H7 (cell line): ENCODE data around the gene CCSER1. TPM values are rescaled to one million over a fixed set of nuclear protein-coding genes. Genes with fewer than 3 reads are reported as not detected.
"Not testable (repeated sequence)": the region's sequence is repeated elsewhere in the genome, so short reads cannot be mapped to it uniquely, and the experiment has no call there.

Source experiments
- DNase-seq: peaks from one replicate; pipeline ENCODE4 v3.0.0; 2012
- H3K27me3 ChIP-seq: 2 replicates; pipeline ENCODE4 v1.6.0; 2011; ENCODE audit warnings: mild to moderate bottlenecking, low read length; ENCODE audit not compliant: control insufficient read depth, insufficient read depth
- H3K36me3 ChIP-seq: replicated peaks from 2 replicates; pipeline ENCODE4 v1.5.1; 2011; ENCODE audit warnings: low read length; ENCODE audit not compliant: control insufficient read depth, insufficient read depth
- H3K4me3 ChIP-seq: 2 replicates; pipeline ENCODE4 v1.5.1; 2011; ENCODE audit warnings: low read depth, mild to moderate bottlenecking, control low read depth, low read length, moderate library complexity; ENCODE audit not compliant: insufficient read depth
- total RNA-seq: library from RNA; depleted of rRNA; stranded (reverse); fragments of >200 nt; shearing (Covaris generic); gene quantifications from 2 replicates; pipeline ENCODE4 v1.2.3, GENCODE V29; 2014

Gene CCSER1
- total RNA-seq, 1 experiment from 2014 or later = 1.1 TPM

DNA sequence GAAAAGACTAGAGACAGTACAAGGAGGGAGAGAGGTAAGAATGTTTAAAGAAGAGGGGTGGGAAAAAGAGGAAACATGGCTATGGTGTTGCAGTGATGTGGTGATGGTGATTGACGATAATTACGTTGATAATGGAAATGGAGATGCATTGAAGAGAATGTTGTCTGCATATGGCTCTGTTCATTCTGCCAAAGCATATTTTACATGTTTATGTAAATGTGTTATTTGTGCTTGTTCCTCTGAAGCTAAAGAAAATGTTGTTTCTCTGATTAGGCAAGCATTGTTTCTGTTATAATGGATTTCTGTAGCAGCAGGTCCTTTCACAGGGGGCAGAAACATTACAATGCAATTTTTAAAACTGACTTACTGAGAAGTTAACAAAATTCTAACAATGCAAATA lies 958.8 kb downstream of the CCSER1 start:
- H3K4me3 ChIP-seq = no peak overlapping the region
- DNase-seq = peak; percentile 2
- H3K36me3 ChIP-seq = no peaks in the 10 kb centered on the region
- no peaks in the 10 kb centered on the region for H3K27me3 ChIP-seq

DNA sequence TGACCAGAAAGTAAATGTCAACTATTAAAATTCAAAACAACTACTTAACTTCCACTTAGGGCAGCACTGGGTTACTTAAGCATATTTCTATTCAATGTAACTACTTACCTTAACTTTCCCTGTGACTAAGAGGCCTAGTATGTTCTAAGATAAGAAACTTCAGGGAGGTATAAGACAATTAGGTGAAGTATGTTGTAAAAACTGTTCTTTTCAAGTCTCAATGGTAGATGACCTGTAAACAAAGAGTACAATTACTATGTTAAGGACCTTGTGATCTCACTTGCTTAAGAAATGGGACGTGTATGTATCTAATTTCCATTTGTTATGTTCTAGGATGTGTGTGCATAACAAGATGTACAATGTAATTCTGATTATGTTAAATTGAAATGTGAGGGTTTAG lies 960.5 kb downstream of the CCSER1 start:
- Histone ChIP-seq H3K36me3 (no peaks in the 10 kb centered on the region), H3K4me3 (no peak overlapping the region), H3K27me3 (no peaks in the 10 kb centered on the region)
- no peak for DNase-seq

GRCh38 chr4:91089178-91089577 lies 962.0 kb downstream of the CCSER1 start:
- DNase-seq = no peak
- Histone ChIP-seq H3K4me3 (no peak overlapping the region), H3K27me3 (no peaks in the 10 kb centered on the region), H3K36me3 (no peaks in the 10 kb centered on the region)

DNA sequence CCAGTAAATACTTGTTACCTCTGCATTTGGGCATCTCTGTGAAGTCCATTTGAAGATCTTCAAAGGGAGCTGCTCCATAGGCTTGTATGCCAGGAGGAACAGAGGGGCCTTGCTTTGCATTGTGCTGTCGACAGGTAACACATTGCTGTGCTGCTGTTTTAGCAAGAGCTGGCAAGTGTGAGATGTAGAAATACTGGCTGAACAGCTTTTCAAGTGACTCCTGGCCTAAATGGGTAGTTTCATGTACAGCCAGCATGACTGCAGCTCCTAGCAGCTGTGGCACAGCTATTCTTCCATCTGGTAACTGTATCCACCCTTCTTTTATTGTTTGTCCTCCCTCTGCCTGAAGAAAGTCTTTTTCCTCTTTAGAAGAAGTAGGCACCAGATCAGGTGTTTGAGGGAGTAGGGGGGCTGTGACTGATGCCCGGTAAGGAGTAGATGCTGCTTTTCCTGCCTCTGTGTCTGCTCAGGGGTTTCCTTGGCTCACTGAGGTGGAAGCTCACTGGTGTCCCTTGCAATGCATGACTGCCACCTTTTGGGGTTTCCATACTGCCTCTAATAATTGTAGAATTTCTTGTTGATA lies 965.3 kb downstream of the CCSER1 start:
- no peak for DNase-seq
- no peaks in the 10 kb centered on the region for H3K36me3 ChIP-seq
- no peaks in the 10 kb centered on the region for H3K27me3 ChIP-seq
- H3K4me3 ChIP-seq = no peak overlapping the region

GRCh38 chr4:91094220-91094619 lies 967.0 kb downstream of the CCSER1 start:
- H3K36me3 ChIP-seq, H3K27me3 ChIP-seq, H3K4me3 ChIP-seq, DNase-seq: not testable (repeated sequence)

DNA sequence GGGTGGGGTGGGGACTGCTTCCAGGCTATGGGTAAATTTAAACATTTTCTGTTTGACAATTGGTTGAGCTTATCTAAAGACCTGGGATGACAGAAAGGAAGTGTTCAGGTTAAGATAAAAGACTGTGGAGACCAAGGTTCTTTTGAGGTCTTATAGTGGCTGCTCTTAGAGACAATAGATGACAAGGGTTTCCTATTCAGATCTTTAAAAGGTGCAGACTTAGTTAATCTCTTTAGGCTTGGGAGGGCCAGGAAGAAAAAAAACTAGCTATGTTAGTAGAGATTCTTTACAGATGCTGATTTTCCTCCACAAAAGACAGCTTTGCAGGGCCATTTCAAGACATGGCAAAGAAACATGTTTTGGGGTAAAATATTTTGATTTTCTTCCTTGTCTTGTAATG lies 972.5 kb downstream of the CCSER1 start:
- Histone ChIP-seq H3K36me3 (no peaks in the 10 kb centered on the region), H3K27me3 (no peaks in the 10 kb centered on the region), H3K4me3 (no peak overlapping the region)
- DNase-seq = no peak

DNA sequence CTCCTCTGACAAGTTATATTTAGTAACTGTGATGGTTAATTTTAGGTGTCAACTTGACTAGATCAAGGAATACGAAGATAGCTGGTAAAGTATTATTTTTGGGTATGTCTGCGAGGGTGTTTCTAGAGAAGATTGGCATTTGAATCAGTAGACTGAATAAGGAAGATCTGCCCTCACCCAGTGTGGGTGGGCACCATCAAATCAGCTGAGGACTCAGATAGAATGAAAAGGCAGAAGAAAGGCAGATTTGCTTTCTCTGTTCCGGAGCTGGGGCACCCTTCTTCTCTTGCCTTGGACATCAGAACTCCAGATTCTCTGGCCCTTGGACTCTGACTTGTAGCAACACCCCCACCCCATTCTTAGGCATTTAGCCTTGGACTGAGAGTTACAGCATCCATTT lies 981.6 kb downstream of the CCSER1 start:
- no peaks in the 10 kb centered on the region for H3K27me3 ChIP-seq
- no peak overlapping the region for H3K4me3 ChIP-seq
- no peak for DNase-seq
- H3K36me3 ChIP-seq = no peaks in the 10 kb centered on the region

GRCh38 chr4:91111556-91111955 lies 984.4 kb downstream of the CCSER1 start:
- DNase-seq = no peak
- Histone ChIP-seq H3K27me3 (no peaks in the 10 kb centered on the region), H3K36me3 (no peaks in the 10 kb centered on the region), H3K4me3 (no peak overlapping the region)

DNA sequence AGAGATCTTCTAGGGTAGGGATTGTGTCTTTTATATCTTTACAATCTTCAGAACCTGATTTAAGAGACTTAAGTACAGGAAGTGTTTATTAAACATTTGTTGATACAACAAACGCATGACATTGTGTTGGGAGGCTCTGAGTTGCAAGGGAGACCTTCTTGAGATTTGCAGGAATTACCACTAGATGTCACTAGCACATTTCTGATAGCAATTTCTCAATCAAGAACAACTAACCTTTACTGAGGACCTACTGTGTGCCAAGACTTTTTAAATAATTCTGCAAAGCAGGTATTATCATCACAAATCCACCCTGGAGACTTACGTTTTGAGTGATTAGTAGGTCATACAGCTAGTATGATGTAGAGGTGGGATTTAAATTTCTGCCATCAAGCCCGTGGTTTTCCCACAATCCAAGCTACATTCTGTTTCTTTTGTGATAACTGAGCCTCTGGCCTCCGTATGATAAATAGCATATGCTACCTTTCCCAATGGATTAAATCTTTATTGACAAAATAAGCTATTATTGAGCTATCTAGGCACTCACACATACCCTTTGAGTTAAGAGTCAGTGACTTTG lies 986.0 kb downstream of the CCSER1 start:
- DNase-seq = peak; percentile 43
- Histone ChIP-seq H3K36me3 (no peaks in the 10 kb centered on the region), H3K4me3 (no peak overlapping the region), H3K27me3 (no peaks in the 10 kb centered on the region)

DNA sequence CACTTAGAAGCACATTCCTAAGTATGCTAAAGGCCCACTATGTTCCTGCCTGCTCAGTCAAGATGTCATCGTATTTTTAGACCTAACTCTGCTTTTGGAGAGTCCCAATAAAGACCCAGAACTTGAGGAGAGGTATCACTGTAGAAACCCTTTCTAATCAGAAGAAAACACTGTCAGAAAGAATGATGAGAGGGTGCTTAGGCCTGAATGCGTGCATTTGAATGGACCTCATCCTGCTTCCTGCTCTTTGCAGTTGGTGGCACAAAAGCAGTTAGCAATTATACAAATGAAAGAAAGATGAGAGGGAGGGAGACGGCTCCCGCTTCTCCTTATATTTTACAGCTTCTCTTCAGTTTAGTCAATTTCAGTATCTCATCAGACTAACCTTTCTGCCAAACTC lies 987.2 kb downstream of the CCSER1 start:
- Histone ChIP-seq H3K4me3 (no peak overlapping the region), H3K36me3 (no peaks in the 10 kb centered on the region), H3K27me3 (no peaks in the 10 kb centered on the region)
- peak; percentile 4 for DNase-seq

DNA sequence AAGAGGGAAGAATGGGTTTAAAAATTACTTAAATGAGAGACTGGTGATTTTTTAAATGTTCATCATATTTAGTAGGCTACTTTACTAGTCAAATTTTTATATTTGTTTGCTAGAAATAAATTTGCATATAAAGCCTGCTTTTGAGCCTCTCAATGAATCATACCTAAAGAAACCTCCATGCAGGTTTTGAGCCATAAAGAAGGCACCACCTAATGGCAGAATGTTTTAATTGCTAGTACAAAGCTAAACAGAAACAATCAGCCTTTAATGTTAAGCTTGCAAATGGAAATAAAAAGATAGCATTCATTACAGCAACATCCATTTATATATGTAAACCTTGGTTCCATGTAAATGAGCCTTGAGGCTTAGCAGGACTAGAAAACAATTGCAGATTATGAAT lies 989.7 kb downstream of the CCSER1 start:
- Histone ChIP-seq H3K4me3 (no peak overlapping the region), H3K27me3 (no peaks in the 10 kb centered on the region), H3K36me3 (no peaks in the 10 kb centered on the region)
- peak; percentile 10 for DNase-seq

GRCh38 chr4:91118597-91118996 lies 991.4 kb downstream of the CCSER1 start:
- Histone ChIP-seq H3K36me3 (no peaks in the 10 kb centered on the region), H3K4me3 (no peak overlapping the region), H3K27me3 (no peaks in the 10 kb centered on the region)
- DNase-seq = no peak

GRCh38 chr4:91123742-91124141 lies 996.5 kb downstream of the CCSER1 start:
- Histone ChIP-seq H3K27me3 (no peaks in the 10 kb centered on the region), H3K36me3 (no peaks in the 10 kb centered on the region), H3K4me3 (no peak overlapping the region)
- no peak for DNase-seq

GRCh38 chr4:91127192-91127591 lies 1000.0 kb downstream of the CCSER1 start:
- H3K4me3 ChIP-seq = no peak overlapping the region
- DNase-seq = no peak
- H3K27me3 ChIP-seq = no peaks in the 10 kb centered on the region
- H3K36me3 ChIP-seq = no peaks in the 10 kb centered on the region

DNA sequence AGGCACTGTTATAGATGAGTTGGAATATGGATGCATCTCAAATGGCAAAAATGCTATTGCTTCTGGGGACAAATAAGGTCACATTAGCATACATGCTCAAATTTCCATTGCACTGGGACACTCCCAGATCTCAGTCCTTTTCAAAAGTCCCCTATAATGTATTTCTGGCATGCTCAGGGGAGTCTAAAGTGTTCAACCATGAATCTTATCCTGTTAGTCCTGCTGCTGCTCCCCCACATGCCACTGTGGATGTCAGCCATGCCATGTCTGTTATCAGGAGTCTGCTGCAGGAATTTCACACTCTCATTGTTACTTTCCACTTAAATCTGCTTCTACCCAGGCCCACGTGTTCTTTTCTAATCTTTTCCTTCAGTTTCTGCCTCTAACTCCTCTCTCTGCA lies 1000.6 kb downstream of the CCSER1 start:
- Histone ChIP-seq H3K36me3 (no peaks in the 10 kb centered on the region), H3K27me3 (no peaks in the 10 kb centered on the region), H3K4me3 (no peak overlapping the region)
- DNase-seq = no peak

DNA sequence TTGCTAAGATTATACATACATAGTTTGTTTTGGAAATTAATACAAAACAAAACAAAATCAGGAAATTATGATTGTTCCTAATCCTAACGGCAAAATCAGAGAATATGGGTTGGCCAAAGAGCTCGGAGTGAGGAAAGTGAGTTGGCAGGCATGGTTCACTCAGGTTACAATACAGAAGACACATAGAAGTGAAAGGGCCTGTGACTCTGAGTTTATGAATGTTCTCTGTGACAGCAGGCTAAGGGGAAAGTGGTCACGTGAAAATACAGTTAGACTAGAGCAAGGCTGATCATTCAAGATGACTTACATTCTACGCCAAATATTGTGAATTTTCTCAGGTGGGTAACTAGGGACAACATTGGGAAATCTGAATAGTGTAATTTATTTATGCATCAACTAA lies 1001.3 kb downstream of the CCSER1 start:
- Histone ChIP-seq H3K36me3 (no peaks in the 10 kb centered on the region), H3K27me3 (no peaks in the 10 kb centered on the region), H3K4me3 (no peak overlapping the region)
- DNase-seq = no peak
